HG03139 (cell line): ENCODE measurements around the gene MAP2K2.

Experiments
- ATAC-seq: cut with Tn5 transposase; IDR thresholded peaks from one replicate; pipeline ENCODE4 v1.9.1; 2021; ENCODE audit not compliant: unreplicated experiment

Gene MAP2K2

DNA sequence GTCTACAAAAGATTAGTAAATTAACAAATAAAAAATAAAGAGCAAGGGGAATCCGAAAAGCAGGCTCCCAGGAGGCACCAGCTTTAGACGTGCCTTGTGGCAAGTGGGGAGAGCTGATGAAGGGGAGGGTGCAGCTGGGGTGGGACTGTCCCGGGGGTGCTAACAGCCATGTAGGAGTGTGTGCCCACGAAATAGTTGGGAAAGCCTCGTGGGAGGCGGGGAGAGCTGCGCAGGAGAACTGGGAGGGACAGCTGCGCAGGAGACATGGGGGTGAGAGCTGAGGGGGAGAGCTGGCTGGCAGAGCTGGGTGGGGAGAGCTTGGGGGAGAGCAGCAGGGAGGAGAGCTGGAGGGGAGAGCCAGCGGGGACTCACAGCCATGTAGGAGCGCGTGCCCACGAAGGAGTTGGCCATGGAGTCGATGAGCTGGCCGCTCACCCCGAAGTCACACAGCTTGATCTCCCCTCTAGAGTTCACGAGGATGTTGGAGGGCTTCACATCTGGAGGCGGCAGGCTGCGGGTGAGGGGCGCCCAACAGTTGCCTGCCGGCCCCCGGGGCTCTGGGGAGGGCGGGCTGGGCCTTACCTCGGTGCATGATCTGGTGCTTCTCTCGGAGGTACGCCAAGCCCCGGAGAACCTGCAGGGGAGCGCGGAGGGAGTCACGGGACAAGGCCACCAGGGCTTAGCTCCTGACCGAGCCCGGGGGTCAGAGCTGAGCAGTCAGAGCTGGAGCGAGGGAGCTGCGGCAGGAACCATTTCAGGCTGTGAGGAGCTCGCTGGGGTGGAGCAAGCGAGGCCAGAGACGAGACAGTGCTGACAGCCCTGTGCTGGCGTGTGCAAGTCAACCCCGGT is 23.1 kb downstream of the MAP2K2 start:
- ATAC-seq, result no peak

DNA sequence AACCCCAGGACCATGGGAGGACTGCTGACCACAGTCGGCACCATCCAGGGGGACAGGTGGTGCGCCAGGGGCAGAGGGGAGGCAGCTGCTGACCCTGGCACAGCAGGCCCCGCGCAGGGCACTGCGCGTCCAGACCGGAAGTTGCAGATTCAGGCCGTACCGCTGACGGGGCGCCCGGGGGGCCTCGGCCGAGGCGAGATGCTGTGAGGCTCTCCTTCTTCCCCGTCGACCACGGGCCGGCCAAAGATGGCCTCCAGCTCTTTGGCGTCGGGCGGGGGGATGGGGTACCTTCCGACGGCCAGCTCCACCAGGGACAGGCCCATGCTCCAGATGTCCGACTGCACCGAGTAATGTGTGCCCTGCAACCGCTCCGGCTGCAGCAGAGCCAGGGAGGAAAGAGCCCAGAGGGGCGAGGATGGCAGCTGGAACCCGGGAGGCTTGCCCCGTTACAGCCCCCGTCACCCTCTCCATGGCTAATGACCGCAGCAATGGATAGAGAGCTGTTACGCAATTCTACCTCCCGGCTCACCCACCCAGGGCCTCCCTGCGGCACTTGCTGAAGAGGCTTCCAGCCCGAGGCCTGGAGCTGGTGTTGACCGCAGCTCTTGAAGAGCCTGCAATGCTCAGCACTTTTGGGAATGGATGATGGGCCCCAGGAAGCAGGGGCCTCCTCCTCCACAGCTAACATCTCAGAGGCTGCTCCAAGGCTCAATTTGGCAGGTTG is 24.7 kb downstream of the MAP2K2 start:
- ATAC-seq, result no peak

DNA sequence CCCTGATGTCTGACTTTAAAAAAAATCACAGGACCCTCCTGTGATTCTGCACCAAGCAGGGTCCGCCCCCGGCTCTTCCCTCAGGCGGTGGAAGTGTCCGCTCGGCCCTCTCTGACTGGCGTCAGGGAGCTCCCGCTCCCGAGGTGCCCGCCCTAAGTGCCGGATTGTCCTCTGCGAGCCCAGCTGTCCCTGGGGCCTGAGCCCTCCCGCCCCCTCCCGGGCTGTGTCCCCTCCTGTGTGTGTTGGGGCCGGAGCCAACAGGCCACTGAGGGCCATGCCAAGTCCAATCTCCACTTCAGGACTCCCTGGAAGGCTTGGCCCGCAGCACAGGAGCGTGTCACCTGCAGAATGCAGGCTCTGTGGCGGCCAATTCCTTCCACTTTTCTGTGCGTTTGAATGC is 25.4 kb downstream of the MAP2K2 start:
- ATAC-seq, result no peak

DNA sequence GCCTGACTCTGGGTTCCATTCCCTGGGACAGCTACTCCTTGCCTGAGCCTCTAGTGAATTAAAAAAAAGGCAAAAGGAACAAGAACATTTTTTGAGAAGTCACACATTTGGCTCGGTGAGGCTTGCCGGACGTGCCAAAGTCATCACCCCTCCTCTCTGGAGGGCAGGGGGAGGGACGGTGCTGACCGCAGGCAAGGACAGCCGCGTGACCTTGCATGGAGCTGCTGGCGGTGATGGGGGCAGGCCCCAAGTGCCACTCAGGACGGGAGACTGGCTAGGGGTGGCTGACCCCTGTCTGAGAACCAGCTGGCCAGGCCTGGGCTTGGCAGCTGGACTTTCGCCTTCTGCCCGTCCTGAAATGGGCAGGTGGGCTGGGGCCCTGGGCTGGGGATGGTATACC is 26.4 kb downstream of the MAP2K2 start:
- no peak for ATAC-seq

DNA sequence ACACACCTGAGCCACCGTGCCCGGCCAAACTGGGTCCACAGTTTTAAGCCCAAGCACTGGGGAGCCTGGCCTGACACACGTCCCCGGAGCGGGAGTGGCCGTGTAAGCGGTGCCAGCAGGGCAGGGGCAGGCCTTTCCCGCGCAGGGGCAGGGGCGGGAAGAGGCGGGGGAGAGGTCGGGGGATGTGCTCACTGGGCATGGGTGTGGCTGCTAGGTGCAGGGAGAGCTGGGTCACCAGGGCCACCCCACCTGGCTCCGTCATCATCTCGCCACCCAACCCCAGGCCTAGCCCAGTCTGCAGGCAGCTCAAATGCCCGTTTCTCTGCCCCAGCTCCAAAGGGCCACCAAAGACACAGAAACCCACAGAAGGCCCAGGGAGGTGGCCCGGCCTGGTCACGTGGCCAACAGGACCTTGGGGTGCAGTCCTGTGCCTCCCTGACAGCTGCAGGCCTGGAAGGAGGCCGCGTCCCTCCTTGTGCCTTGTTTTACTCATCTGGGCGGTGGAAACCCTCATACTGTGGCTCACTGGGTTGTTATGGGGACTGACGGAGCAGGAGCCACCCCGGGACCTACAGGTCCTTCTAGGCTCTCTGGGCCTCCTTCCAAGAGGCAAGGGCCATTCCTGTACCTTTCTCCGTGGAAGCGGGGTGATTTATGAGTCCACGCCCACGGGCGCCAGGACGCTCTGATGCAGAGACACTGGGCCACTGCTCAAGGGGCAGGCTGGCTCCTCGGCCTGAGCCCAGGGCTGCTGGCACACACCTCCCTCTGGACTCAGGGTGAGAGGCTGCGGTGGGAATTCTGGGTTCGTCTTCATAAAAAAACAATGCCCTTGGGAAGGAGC is 27.7 kb downstream of the MAP2K2 start:
- ATAC-seq, result no peak

DNA sequence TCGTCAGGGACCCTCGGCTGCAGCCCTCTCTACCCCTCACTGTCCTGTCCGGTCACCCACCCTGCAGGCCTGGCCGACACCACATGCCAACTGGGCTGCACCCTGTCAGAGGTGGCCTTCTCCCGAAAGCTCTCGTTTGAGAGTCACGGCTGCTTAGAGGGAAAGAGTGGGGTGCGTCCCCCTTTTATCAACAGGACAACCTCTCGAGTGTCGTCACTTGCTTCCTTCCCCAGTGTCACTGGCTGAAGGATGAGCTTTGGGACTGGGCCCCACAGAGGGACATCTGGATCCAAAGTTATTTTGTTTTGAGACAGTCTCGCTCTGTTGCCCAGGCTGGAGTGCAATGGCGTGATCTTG is 28.5 kb downstream of the MAP2K2 start:
- ATAC-seq, result no peak

DNA sequence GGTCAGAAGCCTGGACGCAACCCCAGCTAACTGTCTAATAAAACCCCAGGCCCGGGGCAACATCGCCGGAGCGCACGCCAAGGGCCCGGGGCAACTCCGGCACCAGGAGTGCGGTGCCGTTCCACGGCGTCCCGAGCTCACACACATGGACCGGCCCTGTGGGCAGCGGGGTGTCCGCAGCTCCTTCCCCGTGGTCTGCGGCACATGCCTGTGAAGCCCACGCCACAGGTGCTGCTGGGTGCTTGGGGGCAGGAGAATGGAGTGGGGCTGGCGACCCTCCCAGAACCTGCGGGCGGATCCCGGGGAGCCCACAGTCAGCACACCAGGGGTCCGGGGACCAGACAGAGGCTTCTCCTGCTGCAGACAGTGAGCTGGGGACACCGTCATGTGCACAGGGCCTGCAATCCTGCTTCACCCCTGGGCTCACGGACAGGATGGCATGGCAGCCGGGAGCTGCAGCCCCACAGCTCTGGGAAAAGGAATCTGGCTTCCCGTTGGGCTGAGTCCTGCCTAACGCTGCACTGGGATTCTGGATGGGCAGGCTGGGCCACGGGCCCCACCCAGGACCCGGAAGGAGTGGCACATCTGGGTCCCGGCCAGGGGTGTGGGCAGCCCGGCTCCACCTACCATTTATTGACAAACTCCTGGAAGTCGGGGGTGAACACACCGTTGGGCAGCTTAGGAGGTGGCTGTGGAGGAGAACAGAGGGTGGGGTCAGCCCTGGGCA is 29.0 kb downstream of the MAP2K2 start:
- ATAC-seq, result no peak

DNA sequence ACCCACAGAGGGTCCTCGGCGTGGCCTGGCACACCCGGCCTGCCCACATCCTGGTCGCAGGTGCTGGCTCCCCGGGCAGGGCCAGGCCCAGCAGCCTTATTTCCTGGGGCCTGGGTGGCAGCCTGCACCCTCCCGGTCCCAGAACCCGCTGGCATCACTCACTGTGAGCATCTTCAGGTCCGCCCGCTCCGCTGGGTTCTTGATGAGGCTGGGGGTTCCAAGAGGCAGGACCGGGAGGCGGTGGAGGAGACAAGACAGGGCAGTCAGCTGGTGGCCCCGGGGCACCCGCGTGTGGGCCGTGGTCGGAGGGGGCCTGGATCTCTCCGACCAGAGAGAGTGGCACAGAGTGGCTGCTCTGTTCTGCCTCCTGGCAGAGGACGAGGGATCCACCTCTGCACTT is 29.6 kb downstream of the MAP2K2 start:
- no peak for ATAC-seq

DNA sequence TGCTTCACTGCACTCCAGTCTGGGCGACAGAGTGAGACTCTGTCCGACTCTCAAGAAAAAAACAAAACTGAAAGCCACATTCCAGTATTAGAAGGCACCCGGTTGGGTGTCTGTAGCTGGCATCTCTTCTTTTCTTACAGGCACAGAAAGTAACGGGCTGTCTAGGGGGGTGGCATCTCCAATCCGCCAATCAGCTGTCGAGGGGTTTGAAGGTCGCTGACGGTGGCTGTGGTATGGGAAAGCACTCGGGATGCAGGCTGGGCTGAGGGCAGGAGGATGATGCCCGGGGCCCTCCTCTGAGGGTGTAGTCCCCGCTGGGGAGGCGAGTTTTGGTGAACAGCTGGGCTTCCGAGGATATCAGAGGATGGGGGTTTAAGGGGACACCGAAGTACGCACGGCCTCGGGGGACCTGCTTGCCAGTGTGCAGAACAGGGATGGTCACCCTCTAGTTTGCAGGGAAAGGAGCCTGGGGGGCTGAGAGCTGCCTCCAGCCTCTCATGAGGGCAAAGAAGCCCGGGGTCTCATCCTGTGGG is 30.2 kb downstream of the MAP2K2 start:
- no peak for ATAC-seq

DNA sequence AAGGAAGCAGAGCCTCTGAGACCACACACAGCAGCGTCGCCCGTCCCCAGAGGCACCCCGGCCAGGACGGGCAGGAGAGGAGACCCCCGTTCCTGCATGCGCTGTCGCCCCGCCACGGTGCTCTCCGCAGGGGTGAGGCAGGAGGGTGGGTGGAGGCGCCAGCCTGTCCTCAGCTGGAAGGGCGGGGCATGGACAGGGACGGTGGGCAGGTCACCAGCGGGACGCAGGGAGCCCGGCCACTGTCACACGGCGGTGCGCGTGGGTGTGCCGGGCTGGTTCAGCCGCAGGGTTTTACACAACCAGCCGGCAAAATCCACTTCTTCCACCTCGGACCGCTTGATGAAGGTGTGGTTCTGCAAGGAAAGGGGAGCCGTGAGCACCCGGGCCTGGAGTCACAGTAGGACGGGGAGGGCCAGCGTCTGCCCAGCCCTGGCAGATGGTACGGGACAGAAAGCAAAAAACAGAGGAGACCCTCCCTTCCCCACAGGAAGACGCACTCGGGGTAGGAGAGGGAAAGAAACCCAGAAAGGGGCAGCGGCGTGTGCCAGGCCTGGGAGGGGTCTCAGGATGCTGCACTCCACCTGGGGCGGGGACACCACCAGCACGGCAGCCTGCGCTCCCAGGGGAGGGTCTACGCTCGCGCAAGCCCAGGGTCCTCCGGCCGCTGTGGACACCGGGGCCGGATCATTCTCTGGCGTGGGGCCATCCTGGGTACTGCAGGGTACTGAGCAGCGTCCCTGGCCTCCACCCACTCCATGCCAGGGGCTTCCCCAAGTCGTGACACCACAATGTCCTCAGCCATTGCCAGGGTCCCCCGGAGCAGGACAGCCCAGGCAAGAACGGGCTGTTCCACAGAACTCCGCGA is 33.3 kb downstream of the MAP2K2 start:
- no peak for ATAC-seq

DNA sequence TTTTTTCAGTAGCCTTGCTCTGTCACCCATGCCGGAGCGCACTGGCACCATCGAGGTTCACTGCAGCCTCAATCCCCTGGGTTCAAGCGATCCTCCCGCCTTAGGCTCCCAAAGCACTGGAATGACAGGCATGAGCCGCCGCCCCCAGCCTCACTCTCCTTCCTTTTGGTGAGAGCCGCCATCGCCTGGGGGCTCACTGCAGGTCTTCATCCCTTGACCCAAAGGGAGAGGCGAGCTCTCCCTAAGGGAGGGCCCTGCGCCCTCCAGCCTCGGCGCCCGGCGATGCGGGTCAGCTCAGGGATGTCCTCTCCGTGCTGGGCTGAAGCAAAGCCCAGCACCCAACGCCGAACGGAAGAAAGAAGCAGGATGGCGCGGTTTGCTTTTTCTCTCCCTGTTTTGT is 34.0 kb downstream of the MAP2K2 start:
- ATAC-seq, result no peak

DNA sequence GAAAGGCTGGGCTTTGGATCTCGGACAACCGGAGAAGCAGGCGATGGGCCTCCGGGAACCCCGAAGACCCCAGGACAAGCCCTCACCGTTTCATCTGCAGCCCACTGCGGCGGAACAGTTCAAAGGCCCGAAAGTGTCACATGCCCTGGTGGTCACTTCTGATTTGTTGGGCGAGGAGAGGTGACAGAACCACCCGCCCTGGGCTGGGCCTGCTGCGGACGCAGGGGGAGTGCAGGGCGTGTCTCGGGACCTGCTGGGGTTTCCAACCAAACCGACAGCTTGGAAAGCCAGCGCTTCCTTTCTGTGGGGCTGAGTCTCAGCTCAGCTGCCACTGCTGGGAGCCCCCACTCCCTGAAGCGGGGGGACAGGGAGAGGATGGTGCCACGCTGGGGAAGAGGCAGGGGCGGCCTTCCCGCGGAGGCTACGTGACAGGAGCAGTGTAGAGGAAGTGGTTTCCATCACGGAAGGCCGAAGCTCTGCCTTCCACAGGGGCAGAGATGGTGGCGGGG is 34.5 kb downstream of the MAP2K2 start:
- ATAC-seq, result no peak

DNA sequence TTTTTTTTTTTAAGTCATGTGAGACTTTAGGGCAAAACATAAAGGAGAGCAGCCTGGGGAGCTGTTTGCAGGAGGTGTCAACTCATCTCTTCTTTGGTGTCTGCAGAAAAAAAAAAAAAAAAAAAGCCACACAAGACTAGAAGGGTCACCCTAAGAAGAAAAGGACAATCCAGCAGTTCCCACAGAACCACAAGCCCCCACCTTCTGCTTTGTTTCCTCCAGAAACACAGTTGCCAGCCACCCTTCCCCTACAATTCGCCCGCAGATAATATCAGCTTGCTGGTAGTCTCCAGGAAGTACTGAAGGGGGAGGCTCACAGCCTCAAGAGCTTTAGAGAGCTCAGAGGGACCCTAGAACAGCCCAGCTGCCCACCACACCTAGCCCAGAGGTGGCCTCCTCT is 34.9 kb downstream of the MAP2K2 start:
- ATAC-seq, result no peak

DNA sequence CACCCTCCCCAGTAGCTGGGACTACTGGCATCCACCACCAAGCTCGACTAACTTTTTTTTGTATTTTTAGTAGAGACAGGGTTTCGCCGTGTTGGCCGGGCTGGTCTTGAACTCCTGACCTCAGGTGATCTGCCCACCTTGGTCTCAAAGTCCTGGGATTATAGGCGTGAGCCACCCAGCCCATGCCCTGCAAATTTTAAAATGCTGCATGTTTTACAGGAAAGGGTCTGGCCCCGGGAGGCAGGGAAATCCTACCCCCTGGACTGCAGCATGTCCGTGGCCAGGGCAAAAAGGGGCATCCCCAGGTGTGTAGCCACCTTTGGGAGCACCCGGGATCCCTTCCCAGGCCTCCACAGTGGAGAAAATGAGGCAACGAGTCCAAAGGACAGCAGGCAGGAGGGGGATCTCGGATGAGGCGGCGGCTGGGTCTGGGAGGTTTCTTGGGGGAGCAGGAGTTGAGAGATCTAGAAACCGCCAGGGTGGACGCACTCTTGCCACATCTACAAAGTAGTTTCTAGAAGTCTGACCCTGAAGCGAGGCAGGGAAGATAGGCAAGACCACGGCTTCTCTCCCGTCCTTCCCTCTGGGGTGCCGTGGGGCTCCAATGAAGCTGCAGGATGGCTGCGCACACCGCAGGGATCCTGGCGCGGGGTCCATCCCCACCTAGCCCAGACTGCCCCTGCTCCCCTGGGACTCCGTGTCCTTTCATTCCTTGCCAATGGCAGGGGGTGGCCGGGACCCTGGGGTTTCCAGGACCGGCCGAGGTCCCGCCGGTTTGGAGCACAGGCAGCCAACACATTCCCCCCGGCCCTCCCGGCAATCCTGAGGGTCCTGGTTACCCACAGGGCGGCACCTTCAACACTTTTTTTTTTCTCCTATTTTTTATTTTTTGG is 35.9 kb downstream of the MAP2K2 start:
- no peak for ATAC-seq

DNA sequence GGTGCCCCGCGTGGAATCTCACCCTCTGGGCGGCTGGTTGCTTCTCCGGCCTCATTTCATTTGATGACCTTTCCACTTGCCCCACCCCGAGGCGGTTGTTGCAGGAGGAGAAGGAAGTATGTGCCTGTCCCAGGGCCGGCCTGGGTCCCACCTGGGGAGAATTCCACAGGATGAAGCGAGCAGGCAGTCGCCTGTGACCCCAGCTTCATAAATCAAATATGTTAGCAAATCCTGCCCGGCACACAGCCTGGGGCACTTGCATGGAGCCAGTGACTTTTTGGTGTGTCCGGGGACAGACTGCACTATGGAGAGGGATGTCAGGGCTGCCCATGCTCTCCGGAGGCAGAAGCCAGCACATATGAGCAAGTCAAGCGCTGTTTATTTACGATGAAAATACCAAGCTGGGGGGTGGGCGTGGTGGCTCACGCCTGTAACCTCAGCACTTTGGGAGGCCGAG is 37.5 kb downstream of the MAP2K2 start:
- no peak for ATAC-seq

DNA sequence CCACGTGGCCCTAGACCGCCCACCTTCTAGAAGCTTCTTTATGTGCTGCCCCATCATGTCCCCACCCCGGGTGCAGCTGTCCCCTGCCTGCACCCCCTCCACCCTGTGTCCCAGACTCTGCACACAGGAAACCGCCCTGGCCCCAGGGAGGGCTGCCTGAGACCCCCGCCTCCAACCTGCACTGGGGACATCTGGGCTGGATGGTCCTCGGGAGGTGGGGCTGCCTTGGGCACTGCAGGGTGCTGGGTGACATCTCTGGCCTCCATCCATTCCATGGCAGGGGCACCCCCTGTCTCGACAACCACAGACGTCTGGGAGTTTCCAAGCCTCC is 39.4 kb downstream of the MAP2K2 start:
- ATAC-seq, result no peak

DNA sequence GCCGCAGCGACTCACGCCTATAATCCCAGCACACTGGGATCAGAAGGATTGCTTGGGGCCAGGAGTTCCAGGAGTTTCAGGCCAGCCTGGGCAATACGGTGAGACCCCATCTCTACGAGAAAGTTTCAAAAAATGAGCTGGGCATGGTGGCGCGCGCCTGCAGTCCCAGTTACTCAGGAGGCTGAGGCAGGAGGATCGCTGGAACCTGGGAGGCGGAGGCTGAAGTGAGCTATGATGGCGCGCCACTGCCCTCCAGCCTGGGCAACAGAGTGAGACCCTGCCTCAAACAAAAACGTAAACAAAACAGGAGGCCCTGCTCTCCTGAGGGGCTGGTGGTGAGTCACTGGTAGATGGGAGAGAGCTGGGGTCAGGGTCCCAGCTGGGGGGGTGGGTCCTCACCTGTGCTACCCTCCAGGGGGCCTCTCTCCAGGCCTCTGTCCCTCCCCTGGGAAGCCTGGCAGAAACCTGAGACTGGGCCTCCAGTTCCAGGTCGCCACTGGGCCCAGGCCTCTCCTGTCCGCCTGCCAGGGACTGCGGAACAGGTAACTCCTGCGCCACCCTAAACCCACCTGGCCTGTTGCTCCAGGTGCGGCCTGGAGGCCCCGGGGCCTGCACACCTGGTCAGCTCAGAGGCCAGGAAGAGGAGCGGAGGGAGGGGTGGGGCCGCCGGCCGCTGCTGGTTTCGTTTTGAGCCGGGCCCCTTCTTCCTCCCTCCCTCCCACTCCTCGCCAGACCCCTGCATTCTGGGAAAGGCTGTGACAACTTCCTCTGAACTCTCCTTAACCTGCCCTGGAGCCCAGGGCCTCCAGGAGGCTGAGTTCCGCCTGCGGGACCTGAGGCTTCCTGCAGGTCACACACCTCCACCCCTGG is 40.0 kb downstream of the MAP2K2 start:
- ATAC-seq, result no peak

DNA sequence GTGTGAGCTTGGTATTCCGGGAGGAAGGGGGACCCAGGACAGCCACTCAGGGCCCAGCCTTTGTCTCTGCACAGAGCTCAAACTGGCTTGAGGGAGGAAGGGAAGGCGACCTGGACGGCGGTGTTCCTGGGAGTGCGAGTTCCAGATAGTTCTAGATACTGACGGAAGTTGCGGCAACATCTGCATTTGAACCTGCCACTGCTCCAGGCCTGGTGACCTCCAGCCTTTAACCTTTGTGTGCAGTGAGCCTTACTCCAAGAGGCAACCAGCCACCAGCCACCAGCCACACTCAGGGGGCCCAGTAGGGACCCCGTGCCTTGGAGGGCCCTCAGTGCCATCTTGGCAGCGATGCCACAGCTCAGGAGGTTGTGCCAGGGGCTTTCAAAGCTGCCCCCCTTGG is 41.8 kb downstream of the MAP2K2 start:
- ATAC-seq, result no peak
